Common myeloid progenitor, CD34-positive (primary cell): ENCODE results near the gene CFAP43.

Source experiments
- CTCF ChIA-PET: fragments of 350-600 bp; sonication (Branson Sonifier 250); formaldehyde crosslinking; loops from one replicate; lab custom pipeline; 2021; ENCODE audit warnings: antibody characterized with exemption; lab: Charles Lee
- POLR2A ChIA-PET: fragments of 350-600 bp; sonication (Branson Sonifier 250); formaldehyde crosslinking; loops from one replicate; lab custom pipeline; 2021; ENCODE audit warnings: antibody characterized with exemption; lab: Charles Lee
- DNase-seq, 3 donors: peaks; one replicate each; pipeline versions ENCODE4 v3.0.0 to v3.0.0-alpha.2; 2013
- H3K27ac ChIP-seq, 2 experiments: 1 replicate in 1 of 2; 2 replicates in 1 of 2; pipeline ENCODE4 v1.7.0; 2013; ENCODE audit warnings: inconsistent platforms in 2 of 2, low read length in 2 of 2, mild to moderate bottlenecking in 2 of 2, low read depth in 1 of 2, moderate library complexity in 1 of 2; ENCODE audit not compliant: severe bottlenecking in 2 of 2, insufficient read depth in 1 of 2, poor library complexity in 1 of 2
- H3K27me3 ChIP-seq, 5 experiments: replicated peaks in 2 of 5; 1 replicate in 3 of 5; 2 replicates in 2 of 5; pipeline versions ENCODE4 v1.6.1 to v1.7.0; 2013; ENCODE audit warnings: low read length in 4 of 5, mild to moderate bottlenecking in 2 of 5, moderate library complexity in 2 of 5, inconsistent platforms in 1 of 5; ENCODE audit not compliant: insufficient read depth in 5 of 5, control insufficient read depth in 4 of 5
- H3K36me3 ChIP-seq, 4 experiments: 1 replicate in 2 of 4; 2 replicates in 2 of 4; pipeline versions ENCODE4 v1.6.1 to v1.7.0; 2013; ENCODE audit warnings: low read length in 3 of 4, control low read depth in 1 of 4, mild to moderate bottlenecking in 1 of 4; ENCODE audit not compliant: control insufficient read depth in 4 of 4, insufficient read depth in 4 of 4
- H3K4me1 ChIP-seq, 4 experiments: 1 replicate in 3 of 4; 2 replicates in 1 of 4; pipeline versions ENCODE4 v1.6.1 to v1.7.1; 2013; ENCODE audit warnings: low read length in 3 of 4, mild to moderate bottlenecking in 3 of 4, control low read depth in 1 of 4, inconsistent platforms in 1 of 4, moderate library complexity in 1 of 4; ENCODE audit not compliant: control insufficient read depth in 4 of 4, insufficient read depth in 4 of 4; ENCODE audit errors: control extremely low read depth in 1 of 4
- H3K4me3 ChIP-seq, 7 experiments: 1 replicate in 4 of 7; 2 replicates in 3 of 7; pipeline versions ENCODE4 v1.5.1 to v1.7.0; 2013; ENCODE audit warnings: mild to moderate bottlenecking in 7 of 7, low read length in 6 of 7, moderate library complexity in 6 of 7, inconsistent platforms in 2 of 7, low read depth in 2 of 7, control low read depth in 1 of 7; ENCODE audit not compliant: insufficient read depth in 4 of 7, control insufficient read depth in 1 of 7; ENCODE audit errors: extremely low read depth in 1 of 7
- H3K9me3 ChIP-seq, 5 experiments: 1 replicate in 4 of 5; 2 replicates in 1 of 5; pipeline versions ENCODE4 v1.6.1 to v1.7.1; 2013; ENCODE audit warnings: low read length in 4 of 5, mild to moderate bottlenecking in 2 of 5, inconsistent platforms in 1 of 5, low read depth in 1 of 5, moderate library complexity in 1 of 5; ENCODE audit not compliant: control insufficient read depth in 4 of 5, insufficient read depth in 2 of 5; ENCODE audit errors: control extremely low read depth in 1 of 5
- WGBS: methylation state at CpG from one replicate; pipeline ENCODE4 v1.1.5; 2013; ENCODE audit not compliant: insufficient coverage; 5-methylcytosine and 5-hydroxymethylcytosine counted together

The CFAP43 gene

DNA sequence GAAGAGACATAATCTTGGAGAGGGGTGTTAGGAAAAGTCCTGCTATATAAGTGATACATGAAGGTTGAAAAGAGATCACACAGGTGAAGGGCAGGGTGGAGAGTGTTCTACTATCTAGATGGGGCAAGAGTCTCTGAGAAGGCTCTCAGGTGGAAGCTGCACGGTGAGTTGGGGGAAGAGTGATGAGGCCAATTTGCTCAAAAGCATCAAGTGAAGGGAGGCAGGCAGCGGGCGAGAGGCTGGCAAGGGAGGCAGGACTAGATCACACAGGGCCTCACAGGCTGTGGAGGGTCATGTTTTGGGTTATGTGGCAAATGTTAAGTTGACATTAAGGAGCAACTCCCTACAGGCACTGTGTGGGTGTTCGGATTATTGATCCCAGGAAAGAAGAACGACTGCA lies 143.9 kb downstream of the CFAP43 start:
- Histone ChIP-seq H3K9me3 (no peaks in the 10 kb centered on the region), H3K4me1 (no peaks in the 10 kb centered on the region), H3K27ac (no peak overlapping the region), H3K27me3 (no peaks in the 10 kb centered on the region), H3K4me3 (no peak overlapping the region), H3K36me3 (no peaks in the 10 kb centered on the region)
- ChIA-PET CTCF (interaction anchor here (1.1 kb wide), 1 partner anchor 27 kb away, joined by 3 read pairs; no protein-coding TSS in a partner anchor), POLR2A (no interaction called here)
- 100% methylated on average over 4 of the region's 5 CpGs for WGBS
- no peak for DNase-seq

- Histone ChIP-seq H3K4me3 (no peak within 1 kb of the TSS), H3K9me3 (no peaks in the 10 kb centered on the region), H3K4me1 (no peaks in the 10 kb centered on the region), H3K27me3 (no peaks in the 10 kb centered on the region), H3K36me3 (no peaks in the 10 kb centered on the region), H3K27ac (no peak within 1 kb of the TSS)
- CTCF ChIA-PET, result interaction anchor here (1.2 kb wide), 1 partner anchor 42 kb away, joined by 3 read pairs; no protein-coding TSS in a partner anchor
- 86% methylated on average over 2 of the region's 3 CpGs for WGBS
- DNase-seq, result no peak
- POLR2A ChIA-PET, result interaction anchor here (0.7 kb wide), 1 partner anchor 539 kb away, joined by 4 read pairs; no protein-coding TSS in a partner anchor
Measured at GRCh38 chr10:104085801-104086400, 146.3 kb downstream of the CFAP43 start, which contains the start of gene COL17A1. TSS of gene COL17A1 (minus strand) at chr10:104085880. CDS start at chr10:104080673, 5,207 bp downstream.

- H3K27me3 ChIP-seq, result no peaks in the 10 kb centered on the region
- DNase-seq, result no peak
- no peaks in the 10 kb centered on the region for H3K9me3 ChIP-seq
- no peaks in the 10 kb centered on the region for H3K4me1 ChIP-seq
- WGBS, result 100% methylated on average over 2 of the region's 5 CpGs
- no peaks in the 10 kb centered on the region for H3K36me3 ChIP-seq
- no peak overlapping the region for H3K4me3 ChIP-seq
- POLR2A ChIA-PET, result interaction anchor here (0.8 kb wide), 1 partner anchor 16 kb away, joined by 3 read pairs; no protein-coding TSS in a partner anchor
- no peak overlapping the region for H3K27ac ChIP-seq
- CTCF ChIA-PET, result interaction anchor here (0.6 to 1.6 kb wide), 3 partner anchors 128 to 199 kb away, joined by 5 read pairs; no protein-coding TSS in a partner anchor
Measured at GRCh38 chr10:104084482-104085142, 147.6 kb downstream of the CFAP43 start.

DNA sequence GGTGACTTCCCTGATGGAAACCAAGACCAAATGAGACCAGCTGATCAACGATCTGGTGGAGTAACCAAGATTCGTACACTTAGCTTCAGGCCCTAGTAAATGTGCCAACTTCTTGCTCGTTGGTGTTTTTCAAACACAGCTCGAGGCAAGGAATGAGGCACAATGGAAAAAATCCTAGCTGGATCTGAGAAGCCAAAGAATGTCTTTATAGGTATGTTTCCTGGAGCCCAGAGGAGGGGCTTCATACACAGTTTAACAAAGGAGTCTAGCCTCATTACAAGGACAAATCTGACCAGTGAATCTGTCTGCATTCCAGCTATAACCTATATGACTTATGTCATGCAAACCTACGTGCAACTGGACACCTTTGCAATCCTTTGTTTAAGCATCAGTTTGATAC lies 150.2 kb downstream of the CFAP43 start:
- H3K27me3 ChIP-seq, result no peaks in the 10 kb centered on the region
- DNase-seq, result no peak
- ChIA-PET POLR2A (no interaction called here), CTCF (interaction anchor here (0.7 to 2.6 kb wide), 8 partner anchors 10 to 207 kb away, joined by 3 to 8 read pairs (median 4); no protein-coding TSS in a partner anchor)
- no peak overlapping the region for H3K4me3 ChIP-seq
- no peak overlapping the region for H3K27ac ChIP-seq
- 94% methylated on average over 5 of the region's 5 CpGs for WGBS
- no peaks in the 10 kb centered on the region for H3K4me1 ChIP-seq
- H3K36me3 ChIP-seq, result no peaks in the 10 kb centered on the region
- no peaks in the 10 kb centered on the region for H3K9me3 ChIP-seq

DNA sequence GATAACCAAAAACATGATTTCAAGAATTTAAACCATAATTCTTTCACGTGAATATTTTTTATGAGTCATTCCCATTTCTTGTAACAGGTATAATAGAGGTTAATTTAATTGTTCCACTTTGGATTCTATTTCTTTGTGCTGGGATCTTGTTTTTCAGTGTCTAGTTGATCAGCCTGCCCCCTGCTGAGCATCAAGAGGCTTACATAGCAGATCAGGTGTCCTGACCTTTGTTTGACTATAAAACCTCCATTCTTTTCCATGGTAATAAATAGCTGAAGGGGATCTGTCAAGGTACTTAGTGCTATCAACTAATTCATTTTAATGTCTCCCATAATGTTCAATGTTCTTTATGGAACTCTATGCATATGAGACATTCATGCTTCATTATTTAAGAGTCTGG lies 151.4 kb downstream of the CFAP43 start:
- no peaks in the 10 kb centered on the region for H3K27me3 ChIP-seq
- DNase-seq, result peak; percentile 50 to 61 (median 60)
- CTCF ChIA-PET, result interaction anchor here (1.0 to 1.7 kb wide), 4 partner anchors 33 to 125 kb away, joined by 3 to 4 read pairs (median 4); partner anchors contain the start of gene SFR1
- no CpG with 5 or more reads among the region's 1 CpG for WGBS
- POLR2A ChIA-PET, result no interaction called here
- H3K4me3 ChIP-seq, result no peak overlapping the region
- H3K4me1 ChIP-seq, result no peaks in the 10 kb centered on the region
- no peaks in the 10 kb centered on the region for H3K9me3 ChIP-seq
- H3K27ac ChIP-seq, result no peak overlapping the region
- H3K36me3 ChIP-seq, result no peaks in the 10 kb centered on the region
